Fibroblast of skin of left biceps (primary cell): ENCODE measurements around the gene SIX4.
"Not testable (repeated sequence)": the region's sequence is repeated elsewhere in the genome, so short reads cannot be mapped to it uniquely, and the experiment has no call there.

Experiments used
- DNase-seq, 2 experiments: peaks; one replicate each; pipeline ENCODE4 v3.0.0-alpha.2; 2013; ENCODE audit warnings: low read depth in 2 of 2

SIX4 gene

GRCh38 chr14:60723907-60724618 lies at the start of gene SIX4:
SIX4 (minus strand) TSS chr14:60724351; CDS start chr14:60724074, 277 bp downstream.
- DNase-seq = peak; percentile 61 to 67

GRCh38 chr14:60773558-60773957 lies 49.4 kb upstream of the SIX4 start:
- no peak for DNase-seq

- no peak for DNase-seq
These were observed 47.0 kb upstream of the SIX4 start for GRCh38 chr14:60771117-60771516.

- no peak for DNase-seq
These were observed 44.5 kb upstream of the SIX4 start for GRCh38 chr14:60768602-60769001.

GRCh38 chr14:60760644-60761364 lies 36.7 kb upstream of the SIX4 start:
- no peak for DNase-seq

- no peak for DNase-seq
These were observed 36.1 kb upstream of the SIX4 start for GRCh38 chr14:60760209-60760608.

GRCh38 chr14:60758885-60759284 lies 34.7 kb upstream of the SIX4 start:
- no peak for DNase-seq

- DNase-seq = peak; percentile 58 to 72
These were observed 33.4 kb upstream of the SIX4 start for GRCh38 chr14:60757567-60758002.

- no peak for DNase-seq
These were observed 32.7 kb upstream of the SIX4 start for GRCh38 chr14:60756847-60757246.

GRCh38 chr14:60753264-60754119 lies 29.3 kb upstream of the SIX4 start:
- DNase-seq = no peak

- DNase-seq = no peak
These were observed 20.4 kb upstream of the SIX4 start for GRCh38 chr14:60744566-60744965.

- no peak for DNase-seq
These were observed 14.8 kb upstream of the SIX4 start for GRCh38 chr14:60738843-60739508.

- DNase-seq = no peak
These were observed 12.3 kb upstream of the SIX4 start for GRCh38 chr14:60736494-60736893.

GRCh38 chr14:60735416-60735815 lies 11.3 kb upstream of the SIX4 start:
- DNase-seq = no peak

GRCh38 chr14:60734465-60735242 lies 10.5 kb upstream of the SIX4 start, which contains the start of gene MNAT1:
MNAT1 (plus strand) TSS chr14:60734761; CDS start chr14:60734863, 102 bp downstream.
- no peak for DNase-seq

GRCh38 chr14:60732840-60733483 lies 8.8 kb upstream of the SIX4 start:
- no peak for DNase-seq

GRCh38 chr14:60731291-60731690 lies 7.1 kb upstream of the SIX4 start:
- not testable (repeated sequence) for DNase-seq

- no peak for DNase-seq
These were observed 840 bp downstream of the SIX4 start for GRCh38 chr14:60723116-60723906.

- no peak for DNase-seq
These were observed 1.6 kb downstream of the SIX4 start for GRCh38 chr14:60722357-60723115.
